K562 (cell line): ENCODE results near the gene RAB13. TPM values are rescaled to one million over a fixed set of nuclear protein-coding genes. Genes with fewer than 3 reads are reported as not detected.
A peak's percentile ranks its signal among the peaks of the same experiment; 100 is the strongest.

Experiments
- ASH1L ChIP-seq: fragments of 450-650 bp; IDR thresholded peaks from 2 replicates; pipeline ENCODE4 v1.6.1; 2018; ENCODE audit warnings: borderline replicate concordance, mild to moderate bottlenecking, low read depth; ENCODE audit not compliant: partially characterized antibody
- GATAD2B ChIP-seq: fragments of 450-650 bp; IDR thresholded peaks from 2 replicates; pipeline ENCODE4 v1.6.1; 2017; ENCODE audit warnings: mild to moderate bottlenecking, borderline replicate concordance
- JUND ChIP-seq, 2 experiments: IDR thresholded peaks; 2 replicates in 1 of 2; 3 replicates in 1 of 2; pipeline ENCODE4 v1.6.1; 2011; ENCODE audit warnings: borderline replicate concordance in 2 of 2, low read depth in 2 of 2, low read length in 2 of 2, improper control_type of control experiment in 1 of 2, missing biosample characterization in 1 of 2, missing genetic modification characterization in 1 of 2, missing genetic modification reagents in 1 of 2
- MBD2 ChIP-seq: sonication (generic); IDR thresholded peaks from 2 replicates; pipeline ENCODE4 v1.6.1; 2016; ENCODE audit warnings: low read depth, borderline replicate concordance
- NCOA6 ChIP-seq: fragments of 450-650 bp; IDR thresholded peaks from 2 replicates; pipeline ENCODE4 v1.6.1; 2017; ENCODE audit warnings: mild to moderate bottlenecking
- NR2C2 ChIP-seq, 2 experiments: fragments of 200-800 bp in 1 of 2; sonication (Bioruptor generic) in 1 of 2; sonication (generic) in 1 of 2; formaldehyde crosslinking in 1 of 2; IDR thresholded peaks; 2 replicates each; pipeline versions ENCODE4 v1.6.1 to v1.8.0; 2016 to 2022; ENCODE audit warnings: mild to moderate bottlenecking in 1 of 2, missing compliant biosample characterization in 1 of 2, missing genetic modification characterization in 1 of 2, missing genetic modification reagents in 1 of 2
- POLR2G ChIP-seq: fragments of 200-400 bp; formaldehyde crosslinking; IDR thresholded peaks from 2 replicates; pipeline ENCODE4 v1.6.1; 2017; ENCODE audit warnings: low read depth, mild to moderate bottlenecking, antibody characterized with exemption, low read length, moderate library complexity
- POLR3A ChIP-seq: IDR thresholded peaks from 2 replicates; pipeline ENCODE4 v1.6.1; 2011; ENCODE audit warnings: borderline replicate concordance, mild to moderate bottlenecking, moderate library complexity; ENCODE audit not compliant: insufficient read length, insufficient read depth; ENCODE audit errors: extremely low read depth
- PTBP1 ChIP-seq: fragments of 200-400 bp; formaldehyde crosslinking; IDR thresholded peaks from 2 replicates; pipeline ENCODE4 v1.6.1; 2017; ENCODE audit warnings: low read depth, low read length
- RBFOX2 ChIP-seq: fragments of 200-400 bp; formaldehyde crosslinking; IDR thresholded peaks from 2 replicates; pipeline ENCODE4 v1.6.1; 2017; ENCODE audit warnings: low read depth, mild to moderate bottlenecking, low read length, moderate library complexity
- ZNF263 ChIP-seq: sonication (generic); formaldehyde crosslinking; IDR thresholded peaks from 2 replicates; pipeline ENCODE4 v1.8.0; 2022; ENCODE audit warnings: mild to moderate bottlenecking, missing genetic modification reagents, borderline replicate concordance
- ZNF785 ChIP-seq: fragments of 250-450 bp; sonication (Bioruptor Pico); IDR thresholded peaks from 2 replicates; pipeline ENCODE4 v1.4.0; 2020; ENCODE audit warnings: mild to moderate bottlenecking
- polyA plus RNA-seq, 8 experiments: library from polyadenylated mRNA; depleted of rRNA in 4 of 8; stranded (reverse) in 5 of 8; unstranded in 3 of 8; fragments of >200 nt; fragmentation: Nextera tagmentation in 2 of 8; fragmentation: Illumina TruSeq in 1 of 8; extraction: Ambion mirVana in 2 of 8; extraction: Trizol in 1 of 8; gene quantifications; 2 replicates each; pipeline versions ENCODE4 v1.2.1 to v1.2.3, GENCODE V29; 2011 to 2014; ENCODE audit warnings: inconsistent platforms in 1 of 8, missing spikeins in 1 of 8
- total RNA-seq, 7 experiments: library from RNA; depleted of rRNA in 6 of 7; stranded (reverse); fragments of >200 nt in 6 of 7; fragmentation: Illumina TruSeq in 2 of 7; extraction: Trizol in 2 of 7; gene quantifications; 2 replicates each; pipeline versions ENCODE4 v1.2.1 to v1.2.3, GENCODE V29; 2011 to 2021; ENCODE audit warnings: low replicate concordance in 1 of 7
- TF ChIP-seq, protein P1 (sequence below): sonication (generic); formaldehyde crosslinking; IDR thresholded peaks from 2 replicates; pipeline ENCODE4 v1.8.1; 2022; ENCODE audit warnings: missing genetic modification reagents
- TF ChIP-seq, protein P2 (sequence below): sonication (generic); formaldehyde crosslinking; IDR thresholded peaks from 2 replicates; pipeline ENCODE4 v1.8.1; 2023; ENCODE audit warnings: mild to moderate bottlenecking, missing genetic modification reagents
- TF ChIP-seq, protein P3 (sequence below): fragments of 250-450 bp; sonication (Bioruptor Pico); IDR thresholded peaks from 2 replicates; pipeline ENCODE4 v1.4.0; 2020; ENCODE audit warnings: mild to moderate bottlenecking
- TF ChIP-seq, protein P4 (sequence below): fragments of 250-450 bp; sonication (Bioruptor Pico); IDR thresholded peaks from 2 replicates; pipeline ENCODE4 v1.8.0; 2022; ENCODE audit warnings: inconsistent platforms, mild to moderate bottlenecking, moderate library complexity, borderline replicate concordance
- TF ChIP-seq, protein P5 (sequence below), 2 experiments: IDR thresholded peaks; 2 replicates each; pipeline ENCODE4 v1.6.1; 2011; ENCODE audit warnings: borderline replicate concordance in 1 of 2, control low read depth in 1 of 2, low read depth in 1 of 2, low read length in 1 of 2, mild to moderate bottlenecking in 1 of 2, mixed read lengths in 1 of 2, moderate library complexity in 1 of 2; ENCODE audit not compliant: insufficient read depth in 1 of 2, insufficient read length in 1 of 2, poor library complexity in 1 of 2, severe bottlenecking in 1 of 2; ENCODE audit errors: extremely low read depth in 1 of 2

Gene RAB13
- total and polyA plus RNA-seq, 9 of the 15 experiments (the other 6 are each of a cell fraction or from before 2014, with no cell fraction given): 22.3 to 100 (median 39.8) TPM

DNA sequence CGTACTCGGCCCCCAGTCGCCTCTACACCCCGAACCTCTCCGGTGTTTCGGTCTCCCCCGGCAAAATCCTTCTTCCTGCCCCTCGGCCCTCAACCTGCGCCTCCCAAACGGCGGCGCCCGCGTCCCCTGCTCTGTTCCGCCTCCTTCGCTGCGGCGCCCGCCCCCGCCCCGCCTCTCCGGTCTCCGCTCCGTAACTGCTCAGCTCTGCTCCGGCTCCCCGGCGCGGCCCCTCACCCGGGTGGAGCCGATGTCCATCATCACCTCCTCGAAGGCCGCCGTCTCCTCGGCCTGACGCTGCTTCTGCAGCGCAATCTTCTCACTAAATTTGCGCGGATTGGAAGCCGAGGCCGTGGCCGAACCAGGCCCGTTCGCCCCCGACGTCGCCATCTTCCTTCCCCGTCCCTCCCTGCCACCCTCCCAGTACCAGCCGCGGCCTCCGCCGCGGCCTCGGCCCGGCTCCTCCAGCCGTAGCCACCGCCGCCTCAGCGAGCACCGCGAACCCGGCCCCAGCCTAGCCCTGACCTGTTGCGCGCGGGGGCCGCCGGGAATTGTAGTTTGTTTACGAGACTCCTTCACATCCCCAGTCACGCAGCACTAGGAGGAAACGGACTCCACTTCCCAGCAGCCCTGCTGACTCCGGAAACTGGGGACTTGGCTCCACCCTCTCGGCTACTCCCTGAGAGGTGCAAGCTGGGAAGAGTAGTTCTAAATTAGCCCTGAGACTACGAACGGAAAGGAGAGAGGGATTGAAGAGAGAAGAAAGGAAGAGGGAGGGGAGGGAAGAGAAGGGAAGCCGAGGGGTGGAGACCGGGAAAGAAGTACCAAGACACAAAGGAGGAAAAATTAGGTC, 27.8 kb downstream of the RAB13 start, which contains the start of gene CRTC2 (continued):
- TF ChIP-seq, protein P1, sequence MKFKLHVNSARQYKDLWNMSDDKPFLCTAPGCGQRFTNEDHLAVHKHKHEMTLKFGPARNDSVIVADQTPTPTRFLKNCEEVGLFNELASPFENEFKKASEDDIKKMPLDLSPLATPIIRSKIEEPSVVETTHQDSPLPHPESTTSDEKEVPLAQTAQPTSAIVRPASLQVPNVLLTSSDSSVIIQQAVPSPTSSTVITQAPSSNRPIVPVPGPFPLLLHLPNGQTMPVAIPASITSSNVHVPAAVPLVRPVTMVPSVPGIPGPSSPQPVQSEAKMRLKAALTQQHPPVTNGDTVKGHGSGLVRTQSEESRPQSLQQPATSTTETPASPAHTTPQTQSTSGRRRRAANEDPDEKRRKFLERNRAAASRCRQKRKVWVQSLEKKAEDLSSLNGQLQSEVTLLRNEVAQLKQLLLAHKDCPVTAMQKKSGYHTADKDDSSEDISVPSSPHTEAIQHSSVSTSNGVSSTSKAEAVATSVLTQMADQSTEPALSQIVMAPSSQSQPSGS: no peak
- TF ChIP-seq, protein P2, sequence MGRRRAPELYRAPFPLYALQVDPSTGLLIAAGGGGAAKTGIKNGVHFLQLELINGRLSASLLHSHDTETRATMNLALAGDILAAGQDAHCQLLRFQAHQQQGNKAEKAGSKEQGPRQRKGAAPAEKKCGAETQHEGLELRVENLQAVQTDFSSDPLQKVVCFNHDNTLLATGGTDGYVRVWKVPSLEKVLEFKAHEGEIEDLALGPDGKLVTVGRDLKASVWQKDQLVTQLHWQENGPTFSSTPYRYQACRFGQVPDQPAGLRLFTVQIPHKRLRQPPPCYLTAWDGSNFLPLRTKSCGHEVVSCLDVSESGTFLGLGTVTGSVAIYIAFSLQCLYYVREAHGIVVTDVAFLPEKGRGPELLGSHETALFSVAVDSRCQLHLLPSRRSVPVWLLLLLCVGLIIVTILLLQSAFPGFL: no peak
- TF ChIP-seq NR2C2 (CRISPR knock-in tag; IDR thresholded peaks at IDR 0.05) (peak; percentile 96), NR2C2 (tag; IDR thresholded peaks at IDR 0.05) (peak; percentile 99), POLR2G (peak; percentile 89), MBD2 (peak; percentile 97), JUND (IDR thresholded peaks at IDR 0.05; ENCODE audit: borderline replicate concordance, low read depth, low read length) (peak; percentile 57; the same call in 1 of the 2 replicates), JUND (tag; IDR thresholded peaks at IDR 0.05; ENCODE audit: borderline replicate concordance, low read depth, low read length) (peak; percentile 10; the same call in 1 of the 3 replicates), ASH1L (peak; percentile 89), GATAD2B (no peak), ZNF785 (no peak), NCOA6 (no peak), ZNF263 (CRISPR knock-in tag) (no peak), POLR3A (no peak), PTBP1 (no peak), RBFOX2 (peak; percentile 86)
- TF ChIP-seq, protein P3, sequence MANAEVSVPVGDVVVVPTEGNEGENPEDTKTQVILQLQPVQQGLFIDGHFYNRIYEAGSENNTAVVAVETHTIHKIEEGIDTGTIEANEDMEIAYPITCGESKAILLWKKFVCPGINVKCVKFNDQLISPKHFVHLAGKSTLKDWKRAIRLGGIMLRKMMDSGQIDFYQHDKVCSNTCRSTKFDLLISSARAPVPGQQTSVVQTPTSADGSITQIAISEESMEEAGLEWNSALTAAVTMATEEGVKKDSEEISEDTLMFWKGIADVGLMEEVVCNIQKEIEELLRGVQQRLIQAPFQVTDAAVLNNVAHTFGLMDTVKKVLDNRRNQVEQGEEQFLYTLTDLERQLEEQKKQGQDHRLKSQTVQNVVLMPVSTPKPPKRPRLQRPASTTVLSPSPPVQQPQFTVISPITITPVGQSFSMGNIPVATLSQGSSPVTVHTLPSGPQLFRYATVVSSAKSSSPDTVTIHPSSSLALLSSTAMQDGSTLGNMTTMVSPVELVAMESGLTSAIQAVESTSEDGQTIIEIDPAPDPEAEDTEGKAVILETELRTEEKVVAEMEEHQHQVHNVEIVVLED (CRISPR knock-in tag): peak; percentile 62; the same call in 1 of the 2 replicates
- TF ChIP-seq, protein P4, sequence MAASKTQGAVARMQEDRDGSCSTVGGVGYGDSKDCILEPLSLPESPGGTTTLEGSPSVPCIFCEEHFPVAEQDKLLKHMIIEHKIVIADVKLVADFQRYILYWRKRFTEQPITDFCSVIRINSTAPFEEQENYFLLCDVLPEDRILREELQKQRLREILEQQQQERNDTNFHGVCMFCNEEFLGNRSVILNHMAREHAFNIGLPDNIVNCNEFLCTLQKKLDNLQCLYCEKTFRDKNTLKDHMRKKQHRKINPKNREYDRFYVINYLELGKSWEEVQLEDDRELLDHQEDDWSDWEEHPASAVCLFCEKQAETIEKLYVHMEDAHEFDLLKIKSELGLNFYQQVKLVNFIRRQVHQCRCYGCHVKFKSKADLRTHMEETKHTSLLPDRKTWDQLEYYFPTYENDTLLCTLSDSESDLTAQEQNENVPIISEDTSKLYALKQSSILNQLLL (CRISPR knock-in tag): no peak
- TF ChIP-seq, protein P5, sequence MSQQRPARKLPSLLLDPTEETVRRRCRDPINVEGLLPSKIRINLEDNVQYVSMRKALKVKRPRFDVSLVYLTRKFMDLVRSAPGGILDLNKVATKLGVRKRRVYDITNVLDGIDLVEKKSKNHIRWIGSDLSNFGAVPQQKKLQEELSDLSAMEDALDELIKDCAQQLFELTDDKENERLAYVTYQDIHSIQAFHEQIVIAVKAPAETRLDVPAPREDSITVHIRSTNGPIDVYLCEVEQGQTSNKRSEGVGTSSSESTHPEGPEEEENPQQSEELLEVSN (IDR thresholded peaks at IDR 0.05; ENCODE audit: borderline replicate concordance in 1 of 2, extremely low read depth in 1 of 2, insufficient read depth in 1 of 2, insufficient read length in 1 of 2, low read depth in 1 of 2, low read length in 1 of 2, poor library complexity in 1 of 2, severe bottlenecking in 1 of 2): no peak
